NCI-H1417 treated with DMSO at 0.1 percent for 48 hours (cell line): ENCODE data around the gene SLC18A2.
"Not testable (repeated sequence)": the region's sequence is repeated elsewhere in the genome, so short reads cannot be mapped to it uniquely, and the experiment has no call there.

Source experiments
- DNase-seq: peaks from one replicate; lab custom pipeline; 2025; lab: John Stamatoyannopoulos, UW

SLC18A2 gene

GRCh38 chr10:117240621-117241529, at the start of gene SLC18A2:
TSS of gene SLC18A2 (plus strand) at chr10:117241114. CDS start at chr10:117241694, 580 bp downstream.
- no peak for DNase-seq

GRCh38 chr10:117197189-117197588, 43.7 kb upstream of the SLC18A2 start, which contains the start of gene KCNK18:
TSS of gene KCNK18 (plus strand) at chr10:117197489. CDS start at chr10:117197489, 0 bp downstream.
- DNase-seq: no peak

- DNase-seq: no peak
These were observed 42.8 kb upstream of the SLC18A2 start for GRCh38 chr10:117198088-117198487.

- DNase-seq: no peak
These were observed 39.1 kb upstream of the SLC18A2 start for GRCh38 chr10:117201826-117202225.

GRCh38 chr10:117204316-117204715, 36.6 kb upstream of the SLC18A2 start:
- no peak for DNase-seq

- no peak for DNase-seq
These were observed 28.7 kb upstream of the SLC18A2 start for GRCh38 chr10:117212176-117212575.

GRCh38 chr10:117214401-117214800, 26.5 kb upstream of the SLC18A2 start:
- no peak for DNase-seq

- DNase-seq: no peak
These were observed 25.8 kb upstream of the SLC18A2 start for GRCh38 chr10:117215079-117215478.

- no peak for DNase-seq
These were observed 24.9 kb upstream of the SLC18A2 start for GRCh38 chr10:117216028-117216427.

- no peak for DNase-seq
These were observed 24.2 kb upstream of the SLC18A2 start for GRCh38 chr10:117216611-117217195.

- DNase-seq: no peak
These were observed 23.6 kb upstream of the SLC18A2 start for GRCh38 chr10:117217196-117217761.

GRCh38 chr10:117218654-117219053, 22.3 kb upstream of the SLC18A2 start:
- DNase-seq: no peak

- no peak for DNase-seq
These were observed 19.7 kb upstream of the SLC18A2 start for GRCh38 chr10:117221156-117221711.

- no peak for DNase-seq
These were observed 18.4 kb upstream of the SLC18A2 start for GRCh38 chr10:117222552-117222951.

- no peak for DNase-seq
These were observed 17.8 kb upstream of the SLC18A2 start for GRCh38 chr10:117222976-117223692.

- DNase-seq: no peak
These were observed 17.1 kb upstream of the SLC18A2 start for GRCh38 chr10:117223693-117224430.

GRCh38 chr10:117224881-117225280, 16.0 kb upstream of the SLC18A2 start:
- no peak for DNase-seq

GRCh38 chr10:117226813-117227451, 14.0 kb upstream of the SLC18A2 start:
- no peak for DNase-seq

- no peak for DNase-seq
These were observed 12.7 kb upstream of the SLC18A2 start for GRCh38 chr10:117228210-117228609.

GRCh38 chr10:117230107-117230506, 10.8 kb upstream of the SLC18A2 start:
- not testable (repeated sequence) for DNase-seq
